LNCaP clone FGC (cell line): ENCODE measurements around the gene SMPDL3A.

Experiments used
- DNase-seq: peaks from one replicate; pipeline ENCODE4 v3.0.0-alpha.2; 2011; ENCODE audit warnings: low read depth
- H3K4me3 ChIP-seq: 2 replicates; pipeline ENCODE4 v1.5.1; 2011; ENCODE audit warnings: mild to moderate bottlenecking, low read depth, low read length, control low read depth
- TF ChIP-seq, protein P1 (sequence below): IDR thresholded peaks from 2 replicates; pipeline ENCODE4 v1.5.1; 2012; ENCODE audit warnings: mild to moderate bottlenecking; ENCODE audit not compliant: control insufficient read depth, insufficient read depth; ENCODE audit errors: extremely low read depth

The SMPDL3A gene

DNA sequence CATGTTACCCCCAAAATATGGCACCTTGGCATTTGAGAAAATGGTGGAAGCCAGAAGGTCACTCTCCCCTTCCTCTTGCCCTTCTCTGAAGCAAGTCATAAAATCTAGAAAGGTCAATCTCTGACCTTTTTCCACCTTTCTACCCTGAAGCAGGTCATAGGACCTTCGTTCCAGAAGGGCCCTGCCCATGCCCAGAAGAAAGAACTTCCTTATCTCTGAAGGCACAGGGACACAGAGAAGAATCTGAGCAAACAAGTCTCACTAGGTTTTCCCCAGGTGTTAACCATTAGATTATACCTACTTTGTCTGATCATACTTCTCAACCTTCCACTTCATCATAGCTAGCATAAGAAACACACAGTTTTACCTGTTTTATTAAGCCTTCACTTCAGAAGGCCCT is 42.5 kb downstream of the SMPDL3A start:
- no peak for DNase-seq

DNA sequence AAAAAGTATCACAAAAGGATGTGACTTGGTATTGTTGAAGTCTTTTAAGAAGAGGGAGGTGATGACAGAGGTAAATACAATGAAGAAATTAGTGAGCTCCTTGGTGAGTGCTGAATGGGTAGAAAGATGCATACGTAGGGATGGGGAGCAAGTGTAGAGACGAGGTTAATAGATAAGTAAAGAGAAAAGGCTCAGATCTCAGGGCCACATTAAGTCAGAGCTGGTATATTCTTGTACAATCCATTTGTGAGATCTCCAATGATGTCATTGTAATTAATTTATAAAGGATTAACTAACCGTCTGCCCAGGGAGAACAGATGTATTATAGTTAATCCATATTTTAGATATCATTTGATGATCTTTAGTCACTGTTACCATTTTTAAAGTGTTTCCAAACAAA is 43.4 kb downstream of the SMPDL3A start:
- no peak overlapping the region for H3K4me3 ChIP-seq
- TF ChIP-seq, protein P1, sequence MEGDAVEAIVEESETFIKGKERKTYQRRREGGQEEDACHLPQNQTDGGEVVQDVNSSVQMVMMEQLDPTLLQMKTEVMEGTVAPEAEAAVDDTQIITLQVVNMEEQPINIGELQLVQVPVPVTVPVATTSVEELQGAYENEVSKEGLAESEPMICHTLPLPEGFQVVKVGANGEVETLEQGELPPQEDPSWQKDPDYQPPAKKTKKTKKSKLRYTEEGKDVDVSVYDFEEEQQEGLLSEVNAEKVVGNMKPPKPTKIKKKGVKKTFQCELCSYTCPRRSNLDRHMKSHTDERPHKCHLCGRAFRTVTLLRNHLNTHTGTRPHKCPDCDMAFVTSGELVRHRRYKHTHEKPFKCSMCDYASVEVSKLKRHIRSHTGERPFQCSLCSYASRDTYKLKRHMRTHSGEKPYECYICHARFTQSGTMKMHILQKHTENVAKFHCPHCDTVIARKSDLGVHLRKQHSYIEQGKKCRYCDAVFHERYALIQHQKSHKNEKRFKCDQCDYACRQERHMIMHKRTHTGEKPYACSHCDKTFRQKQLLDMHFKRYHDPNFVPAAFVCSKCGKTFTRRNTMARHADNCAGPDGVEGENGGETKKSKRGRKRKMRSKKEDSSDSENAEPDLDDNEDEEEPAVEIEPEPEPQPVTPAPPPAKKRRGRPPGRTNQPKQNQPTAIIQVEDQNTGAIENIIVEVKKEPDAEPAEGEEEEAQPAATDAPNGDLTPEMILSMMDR, result no peak
- no peak for DNase-seq

More for the DNA sequence above, 42.5 kb downstream of the SMPDL3A start:
- TF ChIP-seq, protein P1, result no peak
- H3K4me3 ChIP-seq, result no peak overlapping the region

DNA sequence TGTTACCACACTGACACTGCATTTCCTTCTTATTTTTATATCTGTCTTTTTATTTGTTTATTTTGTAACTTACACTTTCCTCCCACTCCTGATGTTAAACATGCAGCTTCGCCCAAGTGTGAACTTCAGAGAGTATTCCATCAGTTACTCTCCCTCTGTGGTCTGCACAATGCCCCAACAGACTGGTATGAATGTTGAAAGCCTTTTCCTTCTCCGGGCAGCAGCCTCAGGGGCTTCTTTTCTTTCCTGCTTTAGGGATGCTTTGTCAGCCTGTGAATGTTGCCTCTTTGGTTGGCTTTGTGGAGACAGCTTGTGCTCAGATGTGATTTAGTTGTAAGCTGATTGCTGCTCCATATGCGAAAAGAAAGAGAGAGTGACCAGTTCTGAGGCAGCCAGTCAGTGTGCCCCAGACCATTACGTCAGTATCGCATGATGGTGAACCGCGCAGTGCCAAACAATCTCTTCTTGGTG is 44.0 kb downstream of the SMPDL3A start:
- TF ChIP-seq, protein P1, result no peak
- DNase-seq, result peak; percentile 31
- H3K4me3 ChIP-seq, result no peak overlapping the region

DNA sequence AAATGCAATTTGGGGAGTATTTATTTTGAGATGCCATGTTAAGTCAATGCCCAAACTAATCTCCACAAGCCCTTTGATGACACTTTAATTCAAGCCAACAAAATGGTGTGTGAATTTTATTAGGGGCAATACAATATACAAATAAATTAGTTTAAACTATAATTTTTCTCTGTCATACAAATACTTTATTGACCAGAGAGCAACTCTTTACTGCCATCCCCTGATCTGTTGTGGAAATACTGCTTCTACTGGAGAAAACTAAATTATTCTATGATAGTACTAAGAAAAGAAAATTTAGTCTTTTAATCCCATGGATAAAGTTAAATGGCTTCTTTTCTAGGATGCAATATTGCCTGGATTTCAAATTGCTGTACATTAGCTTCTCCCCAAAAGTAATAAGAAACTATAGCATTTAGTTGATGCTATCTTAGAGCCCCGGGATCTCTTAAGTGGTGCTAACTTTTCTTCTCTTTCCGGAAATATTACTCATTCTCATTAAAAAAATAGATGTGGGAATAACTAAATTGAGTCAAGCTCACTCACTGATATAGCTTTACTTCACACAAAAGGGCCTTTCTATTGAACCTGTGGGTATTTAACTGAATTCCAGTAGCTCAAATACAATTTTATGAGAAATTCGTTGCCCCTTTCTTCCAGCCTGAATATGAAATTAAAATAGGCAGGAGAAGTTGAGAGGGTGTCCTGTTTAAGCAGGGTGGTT is 49.2 kb downstream of the SMPDL3A start:
- no peak for DNase-seq
- TF ChIP-seq, protein P1, result peak; percentile 61
- H3K4me3 ChIP-seq, result no peak overlapping the region

DNA sequence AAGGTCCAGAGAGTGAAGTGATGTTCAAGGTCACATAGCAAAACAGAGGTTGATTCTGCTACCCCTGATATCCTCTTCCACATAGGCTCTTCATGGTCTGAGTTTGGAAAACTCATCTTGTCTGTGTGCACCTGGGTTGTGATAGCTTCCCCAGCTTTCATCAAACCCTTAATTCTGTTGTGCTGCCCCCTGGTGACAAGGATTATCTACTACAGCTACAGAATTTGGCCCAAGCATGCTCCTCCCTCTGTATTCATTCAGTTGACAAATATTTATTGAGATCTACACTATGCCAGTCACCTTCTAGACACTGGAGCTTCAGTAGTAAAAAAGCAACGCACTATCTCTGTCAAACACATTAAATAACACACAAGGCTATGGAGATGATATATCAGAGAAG is 50.4 kb downstream of the SMPDL3A start:
- peak; percentile 79 for DNase-seq
- TF ChIP-seq, protein P1, result peak; percentile 77
- H3K4me3 ChIP-seq, result no peak overlapping the region

DNA sequence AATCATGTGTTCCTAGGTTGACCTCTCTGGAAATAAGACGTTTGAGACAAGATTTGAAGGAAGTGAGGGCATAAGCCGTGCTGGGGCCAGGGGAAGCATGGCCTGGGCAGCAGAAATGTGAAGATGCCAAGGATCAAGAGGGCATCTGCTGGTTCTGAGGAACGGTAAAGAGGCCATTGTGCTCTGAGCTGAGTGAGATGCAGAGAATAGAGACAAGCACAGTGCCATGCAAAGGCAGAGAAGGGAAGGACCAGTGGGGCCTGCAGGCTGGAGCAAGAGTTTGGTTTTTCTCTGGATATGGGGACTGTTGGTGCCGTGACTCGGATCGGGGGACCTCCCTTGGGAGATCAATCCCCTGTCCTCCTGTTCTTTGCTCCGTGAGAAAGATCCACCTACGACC is 50.8 kb downstream of the SMPDL3A start:
- TF ChIP-seq, protein P1, result no peak
- no peak for DNase-seq
- no peak overlapping the region for H3K4me3 ChIP-seq

DNA sequence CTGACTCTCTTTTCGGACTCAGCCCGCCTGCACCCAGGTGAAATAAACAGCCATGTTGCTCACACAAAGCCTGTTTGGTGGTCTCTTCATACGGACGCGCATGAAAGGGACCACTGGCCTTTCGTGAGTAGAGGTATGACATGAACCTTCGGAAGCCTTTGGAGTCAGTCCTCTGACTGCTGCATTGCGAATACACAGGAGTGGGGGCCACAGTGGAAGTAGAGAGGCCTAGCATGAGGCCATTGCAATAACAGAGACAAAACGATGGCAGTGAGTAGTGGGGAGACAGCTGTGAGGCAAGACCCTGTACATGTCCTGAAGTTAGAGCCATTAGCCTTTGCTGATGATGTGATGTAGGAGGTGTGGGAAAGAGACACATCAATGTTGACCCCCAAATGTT is 56.4 kb downstream of the SMPDL3A start:
- no peak for DNase-seq
- TF ChIP-seq, protein P1, result no peak
- no peak overlapping the region for H3K4me3 ChIP-seq
